A549 (cell line): ENCODE data around the gene FAM47E. TPM values are rescaled to one million over a fixed set of nuclear protein-coding genes. Genes with fewer than 3 reads are reported as not detected.

Experiments used
- ATAC-seq, 2 experiments: fragments of 200-7000 bp in 1 of 2; fragments of >200 bp in 1 of 2; cut with Nextera tagmentation in 1 of 2; cut with Tn5 transposase in 1 of 2; 3 replicates each; pipeline versions ENCODE4 v1.8.0 to v1.9.1; 2018 to 2020; ENCODE audit warnings: mild to moderate bottlenecking in 1 of 2, moderate library complexity in 1 of 2
- CTCF ChIA-PET: fragments of 300-600 bp; sonication (Branson Sonifier 250); formaldehyde crosslinking; extraction: SDS; loops from one replicate; lab custom pipeline; 2021; ENCODE audit warnings: antibody characterized with exemption, inconsistent platforms; lab: Yijun Ruan, JAX
- POLR2A ChIA-PET: fragments of 350-600 bp; formaldehyde crosslinking; extraction: SDS; loops from one replicate; lab custom pipeline; 2021; ENCODE audit warnings: antibody characterized with exemption, inconsistent platforms; lab: Yijun Ruan, JAX
- DNase-seq, 2 experiments: peaks; one replicate each; pipeline versions ENCODE4 v3.0.0 to v3.0.0-alpha.2; 2011 to 2016; ENCODE audit warnings: low read depth in 1 of 2, low spot score in 1 of 2
- FAIRE-seq: peaks from 2 replicates; lab custom pipeline; 2011; peaks lifted over from hg19 to GRCh38; lab: Jason Lieb, UNC
- H3K27ac ChIP-seq, 2 experiments: fragments of >200 bp; sonication (Bioruptor Twin); formaldehyde crosslinking; 3 replicates each; pipeline ENCODE4 v1.5.1; 2016 to 2017
- H3K4me1 ChIP-seq: fragments of >200 bp; sonication (Bioruptor Twin); formaldehyde crosslinking; 3 replicates; pipeline ENCODE4 v1.6.1; 2016
- H3K4me2 ChIP-seq: fragments of >200 bp; sonication (Bioruptor Twin); formaldehyde crosslinking; 3 replicates; pipeline ENCODE4 v1.6.1; 2016
- H3K4me3 ChIP-seq: fragments of >200 bp; sonication (Bioruptor Twin); formaldehyde crosslinking; 3 replicates; pipeline ENCODE4 v1.5.1; 2016
- H3K9me3 ChIP-seq: fragments of >200 bp; sonication (Bioruptor Twin); formaldehyde crosslinking; 3 replicates; pipeline ENCODE4 v1.6.1; 2016
- CHD4 ChIP-seq: fragments of 200-600 bp; sonication (generic); IDR thresholded peaks from 2 replicates; pipeline ENCODE4 v1.6.1; 2016; ENCODE audit warnings: antibody characterized with exemption, mild to moderate bottlenecking, borderline replicate concordance
- ESRRA ChIP-seq: fragments of 150-350 bp; IDR thresholded peaks from 2 replicates; pipeline ENCODE4 v1.6.1; 2014; ENCODE audit warnings: mild to moderate bottlenecking, low read length, borderline replicate concordance
- FOSL2 ChIP-seq, 2 experiments: fragments of 450-650 bp in 1 of 2; fragments of >200 bp in 1 of 2; sonication (Bioruptor Twin) in 1 of 2; formaldehyde crosslinking; IDR thresholded peaks; 2 replicates each; pipeline versions ENCODE4 v1.5.0 to v1.6.1; 2016 to 2020; ENCODE audit warnings: mild to moderate bottlenecking in 1 of 2, moderate library complexity in 1 of 2
- HDAC2 ChIP-seq: fragments of 200-600 bp; sonication (generic); IDR thresholded peaks from 2 replicates; pipeline ENCODE4 v1.6.1; 2016
- HOXA7 ChIP-seq: fragments of 250-450 bp; sonication (Bioruptor Pico); IDR thresholded peaks from 2 replicates; pipeline ENCODE4 v1.5.0; 2020; ENCODE audit warnings: mild to moderate bottlenecking, moderate library complexity
- JUN ChIP-seq, 2 experiments: fragments of >200 bp; sonication (Bioruptor Twin); formaldehyde crosslinking; IDR thresholded peaks; 2 replicates in 1 of 2; 3 replicates in 1 of 2; pipeline ENCODE4 v1.6.1; 2016 to 2017
- JUNB ChIP-seq: fragments of >200 bp; sonication (Bioruptor Twin); formaldehyde crosslinking; IDR thresholded peaks from 2 replicates; pipeline ENCODE4 v1.6.1; 2016
- PHF8 ChIP-seq: fragments of 200-600 bp; sonication (generic); IDR thresholded peaks from 2 replicates; pipeline ENCODE4 v1.6.1; 2016; ENCODE audit warnings: low read depth, mild to moderate bottlenecking, antibody characterized with exemption, moderate library complexity, borderline replicate concordance
- POLR2A ChIP-seq: IDR thresholded peaks from 2 replicates; pipeline ENCODE4 v1.6.1; 2012; ENCODE audit warnings: mild to moderate bottlenecking, low read length
- RAD21 ChIP-seq, 2 experiments: fragments of >200 bp in 1 of 2; sonication (Bioruptor Twin) in 1 of 2; formaldehyde crosslinking in 1 of 2; IDR thresholded peaks in 1 of 2; conservative IDR thresholded peaks in 1 of 2; 2 replicates in 1 of 2; 3 replicates in 1 of 2; pipeline ENCODE4 v1.6.1; 2012 to 2018; ENCODE audit warnings: inconsistent platforms in 1 of 2
- RNF2 ChIP-seq: fragments of 200-600 bp; sonication (generic); IDR thresholded peaks from 2 replicates; pipeline ENCODE4 v1.6.1; 2016; ENCODE audit warnings: low read depth, mild to moderate bottlenecking, antibody characterized with exemption, moderate library complexity, borderline replicate concordance
- TP53 ChIP-seq: fragments of 250-450 bp; sonication (Bioruptor Pico); IDR thresholded peaks from 2 replicates; pipeline ENCODE4 v1.5.0; 2021; ENCODE audit warnings: mild to moderate bottlenecking, moderate library complexity
- ZNF302 ChIP-seq: fragments of 250-450 bp; sonication (Bioruptor Pico); IDR thresholded peaks from 2 replicates; pipeline ENCODE4 v1.9.0; 2021; ENCODE audit warnings: inconsistent platforms, mild to moderate bottlenecking, moderate library complexity
- WGBS: methylation state at CpG from one replicate; pipeline ENCODE4 v1.1.6; 2017; ENCODE audit errors: missing lambda C conversion rate; 5-methylcytosine and 5-hydroxymethylcytosine counted together
- polyA plus RNA-seq, 4 experiments: library from polyadenylated mRNA; depleted of rRNA in 3 of 4; stranded (reverse); fragments of >200 nt; fragmentation: RNase III in 1 of 4; extraction: RNeasy Plus Mini Kit Qiagen cat#74134 plus additional on column Dnase treatment in 1 of 4; gene quantifications; 2 replicates in 3 of 4; 3 replicates in 1 of 4; pipeline ENCODE4 v1.2.3, GENCODE V29; 2011 to 2017
- TF ChIP-seq, protein P1 (sequence below): fragments of 250-450 bp; sonication (Bioruptor Pico); IDR thresholded peaks from 2 replicates; pipeline ENCODE4 v1.5.0; 2021; ENCODE audit warnings: mild to moderate bottlenecking, moderate library complexity, borderline replicate concordance
- TF ChIP-seq, protein P2 (sequence below): IDR thresholded peaks from 2 replicates; pipeline ENCODE4 v1.6.1; 2012
- TF ChIP-seq, protein P3 (sequence below): IDR thresholded peaks from 2 replicates; pipeline ENCODE4 v1.6.1; 2012; ENCODE audit warnings: low read depth, borderline replicate concordance

FAM47E gene
- polyA plus RNA-seq, 2 of the 4 experiments (the other 2 are of a cell fraction), result 0.23 to 0.85 TPM

DNA sequence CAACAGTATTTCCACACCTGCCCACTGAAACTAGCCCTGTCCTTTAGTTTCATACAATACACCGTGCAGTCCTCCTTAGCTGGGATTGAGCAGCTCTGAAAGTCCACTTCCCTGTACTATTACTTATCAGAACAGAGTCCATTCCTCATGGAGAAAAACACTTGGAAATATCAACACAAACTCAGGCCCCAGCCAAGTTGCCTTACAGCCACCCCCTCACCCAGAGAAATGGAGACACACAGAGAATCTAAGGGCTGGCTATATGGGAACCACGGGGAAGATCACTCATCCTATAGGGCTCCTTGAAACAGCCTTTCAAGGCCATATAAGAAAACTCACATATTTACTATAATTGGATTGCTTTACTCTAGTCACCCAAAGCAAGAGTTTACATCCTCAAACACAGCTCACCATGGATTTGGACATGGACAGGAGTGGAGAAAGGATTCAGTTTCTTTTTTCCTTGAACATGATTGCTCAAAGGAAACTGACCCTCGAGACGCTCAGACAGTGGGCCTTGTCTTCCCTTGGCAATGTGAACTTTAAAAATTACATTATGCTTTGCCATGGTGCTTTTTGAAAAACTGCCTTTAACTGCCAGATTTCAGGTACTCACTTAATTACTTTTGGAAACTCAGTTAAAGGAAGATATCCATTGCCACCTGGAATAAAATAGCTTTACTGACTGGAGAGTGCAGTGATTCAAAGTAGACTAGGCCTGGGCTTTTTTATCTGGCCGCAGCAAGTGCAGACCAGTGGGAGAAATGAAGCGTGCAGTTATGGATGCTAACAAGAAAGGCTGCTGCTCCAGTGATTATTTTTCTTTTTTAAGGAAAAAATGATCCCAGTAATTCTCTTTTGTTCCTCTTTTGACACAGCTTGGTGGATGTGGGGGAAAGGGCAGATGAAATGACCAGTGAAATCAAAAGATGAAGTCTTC, 39.5 kb upstream of the FAM47E start:
- Histone ChIP-seq H3K4me2 (peak overlapping the region; percentile 98), H3K9me3 (no peaks in the 10 kb centered on the region), H3K4me1 (peaks cover 41% of the 10 kb centered on the region), H3K27ac (peak overlapping the region; percentile 98 to 99; a peak in 5 of 6 replicates)
- ChIA-PET CTCF (interaction anchor here (1.3 to 2.9 kb wide), 2 partner anchors 13 to 32 kb away, joined by 4 to 18 read pairs; no protein-coding TSS in a partner anchor), POLR2A (interaction anchor here (0.5 to 1.8 kb wide), 3 partner anchors 19 to 95 kb away, joined by 3 to 5 read pairs (median 3); no protein-coding TSS in a partner anchor)
- ATAC-seq, result no peak
- no peak for DNase-seq
- WGBS, result 77% methylated on average over 6 of the region's 6 CpGs
- FAIRE-seq, result no peak
- TF ChIP-seq ESRRA (no peak), TP53 (CRISPR knock-in tag) (no peak), RNF2 (no peak), RAD21 (conservative IDR thresholded peaks at IDR 0.05 in 1 of 2, IDR thresholded peaks at IDR 0.05 in 1 of 2) (no peak), FOSL2 (IDR thresholded peaks at IDR 0.05) (no peak), FOSL2 (CRISPR knock-in tag; IDR thresholded peaks at IDR 0.05) (no peak), ZNF302 (CRISPR knock-in tag) (no peak), CHD4 (no peak), HOXA7 (CRISPR knock-in tag) (no peak)
- TF ChIP-seq, protein P1, sequence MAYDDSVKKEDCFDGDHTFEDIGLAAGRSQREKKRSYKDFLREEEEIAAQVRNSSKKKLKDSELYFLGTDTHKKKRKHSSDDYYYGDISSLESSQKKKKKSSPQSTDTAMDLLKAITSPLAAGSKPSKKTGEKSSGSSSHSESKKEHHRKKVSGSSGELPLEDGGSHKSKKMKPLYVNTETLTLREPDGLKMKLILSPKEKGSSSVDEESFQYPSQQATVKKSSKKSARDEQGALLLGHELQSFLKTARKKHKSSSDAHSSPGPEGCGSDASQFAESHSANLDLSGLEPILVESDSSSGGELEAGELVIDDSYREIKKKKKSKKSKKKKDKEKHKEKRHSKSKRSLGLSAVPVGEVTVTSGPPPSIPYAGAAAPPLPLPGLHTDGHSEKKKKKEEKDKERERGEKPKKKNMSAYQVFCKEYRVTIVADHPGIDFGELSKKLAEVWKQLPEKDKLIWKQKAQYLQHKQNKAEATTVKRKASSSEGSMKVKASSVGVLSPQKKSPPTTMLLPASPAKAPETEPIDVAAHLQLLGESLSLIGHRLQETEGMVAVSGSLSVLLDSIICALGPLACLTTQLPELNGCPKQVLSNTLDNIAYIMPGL, result no peak
- TF ChIP-seq, all 56 proteins: peak for 0
- peak overlapping the region; percentile 78 for H3K4me3 ChIP-seq

DNA sequence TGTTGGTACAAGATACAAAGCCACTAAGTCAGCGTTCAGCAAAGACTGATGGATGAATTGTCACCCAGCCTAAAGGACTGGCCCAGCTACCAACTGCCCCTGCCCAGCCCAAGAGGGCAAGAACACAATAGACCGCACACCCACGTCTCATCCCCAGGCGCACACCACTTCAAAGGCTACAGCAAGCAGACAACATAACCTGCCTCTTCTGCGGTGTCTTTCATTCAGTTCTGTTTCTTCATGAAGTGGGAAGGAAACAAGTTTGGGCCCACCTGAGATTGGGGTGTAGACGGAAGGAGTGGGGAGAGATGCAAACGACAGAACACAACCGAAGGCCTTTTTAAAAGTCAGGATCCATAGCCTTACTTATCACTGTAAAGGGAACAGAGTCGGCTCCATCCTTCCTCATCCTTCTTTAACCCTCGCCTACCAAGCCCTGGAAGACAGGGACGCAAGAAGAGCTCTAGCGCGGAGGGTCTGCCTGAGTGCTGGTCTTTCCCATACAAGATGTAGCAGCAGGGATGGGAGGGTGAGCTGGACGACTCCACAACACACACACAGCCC, 38.6 kb upstream of the FAM47E start:
- ATAC-seq (peak; percentile 62 to 72), DNase-seq (peak; percentile 9 to 20), FAIRE-seq (no peak)
- Histone ChIP-seq H3K4me1 (peaks cover 37% of the 10 kb centered on the region), H3K27ac (peak overlapping the region; percentile 98 to 99), H3K4me3 (peak overlapping the region; percentile 78), H3K4me2 (peak overlapping the region; percentile 98), H3K9me3 (no peaks in the 10 kb centered on the region)
- no peak for TF ChIP-seq HDAC2
- 14% methylated on average over 13 of the region's 14 CpGs for WGBS
- POLR2A ChIA-PET, result interaction anchor here (0.5 to 1.8 kb wide), 5 partner anchors 20 to 94 kb away, joined by 3 to 5 read pairs (median 3); no protein-coding TSS in a partner anchor
- CTCF ChIA-PET, result interaction anchor here (1.0 to 1.3 kb wide), 2 partner anchors 12 to 33 kb away, joined by 4 to 5 read pairs; no protein-coding TSS in a partner anchor

- Histone ChIP-seq H3K27ac (peak within 1 kb of the TSS; percentile 98 to 99), H3K4me2 (peak within 1 kb of the TSS; percentile 98), H3K9me3 (no peaks in the 10 kb centered on the region), H3K4me1 (peaks cover 35% of the 10 kb centered on the region), H3K4me3 (peak within 1 kb of the TSS; percentile 78)
- ATAC-seq (peak; percentile 94 to 95), DNase-seq (peak; percentile 60 to 80), FAIRE-seq (no peak)
- CTCF ChIA-PET, result interaction anchor here (1.0 to 2.4 kb wide), 3 partner anchors 11 to 34 kb away, joined by 4 to 10 read pairs (median 5); no protein-coding TSS in a partner anchor
- POLR2A ChIA-PET, result interaction anchor here (0.7 to 1.8 kb wide), 4 partner anchors 20 to 94 kb away, joined by 3 to 5 read pairs (median 3); no protein-coding TSS in a partner anchor
- WGBS, result no CpG with 5 or more reads among the region's 94 CpGs
- TF ChIP-seq, protein P2, sequence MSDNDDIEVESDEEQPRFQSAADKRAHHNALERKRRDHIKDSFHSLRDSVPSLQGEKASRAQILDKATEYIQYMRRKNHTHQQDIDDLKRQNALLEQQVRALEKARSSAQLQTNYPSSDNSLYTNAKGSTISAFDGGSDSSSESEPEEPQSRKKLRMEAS, result peak; percentile 42
- TF ChIP-seq POLR2A, result peak; percentile 59
- TF ChIP-seq ESRRA, result no peak
- peak; percentile 64 to 73; a peak in 3 of 5 replicates for TF ChIP-seq JUN (IDR thresholded peaks at IDR 0.05)
- TF ChIP-seq JUNB, result no peak
- TF ChIP-seq, protein P3, sequence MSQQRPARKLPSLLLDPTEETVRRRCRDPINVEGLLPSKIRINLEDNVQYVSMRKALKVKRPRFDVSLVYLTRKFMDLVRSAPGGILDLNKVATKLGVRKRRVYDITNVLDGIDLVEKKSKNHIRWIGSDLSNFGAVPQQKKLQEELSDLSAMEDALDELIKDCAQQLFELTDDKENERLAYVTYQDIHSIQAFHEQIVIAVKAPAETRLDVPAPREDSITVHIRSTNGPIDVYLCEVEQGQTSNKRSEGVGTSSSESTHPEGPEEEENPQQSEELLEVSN, result peak; percentile 57; the same call in 1 of the 2 replicates
- TF ChIP-seq PHF8, result peak; percentile 68; the same call in 1 of the 2 replicates
Observed at GRCh38 chr4:76213415-76214176, 37.9 kb upstream of the FAM47E start, which contains the start of gene SCARB2. SCARB2 (minus strand) TSS chr4:76213824; CDS start chr4:76213543, 281 bp downstream.
